GM19240 (cell line): ENCODE results near the gene MTHFD1L.

Experiments
- DNase-seq: peaks from one replicate; pipeline ENCODE4 v3.0.0; 2011; ENCODE audit warnings: low spot score; ENCODE audit not compliant: insufficient read length

The MTHFD1L gene

GRCh38 chr6:151149793-151150192 lies 284.3 kb downstream of the MTHFD1L start:
- no peak for DNase-seq
